B cell (primary cell): ENCODE data around the gene DNAH10. TPM values are rescaled to one million over a fixed set of nuclear protein-coding genes. Genes with fewer than 3 reads are reported as not detected.

Experiments
- ATAC-seq: fragments of 200-7000 bp; cut with Tn5 transposase; one replicate; pipeline ENCODE4 v1.10.0; 2021; ENCODE audit warnings: low read depth, mild to moderate bottlenecking, moderate number of reproducible peaks, moderate library complexity
- CTCF ChIA-PET: fragments of 350-600 bp; sonication (Branson Sonifier 250); formaldehyde crosslinking; loops from one replicate; lab custom pipeline; 2021; ENCODE audit warnings: antibody characterized with exemption, inconsistent platforms; lab: Charles Lee
- POLR2A ChIA-PET: fragments of 350-600 bp; sonication (Branson Sonifier 250); formaldehyde crosslinking; loops from one replicate; lab custom pipeline; 2021; ENCODE audit warnings: antibody characterized with exemption; lab: Charles Lee
- DNase-seq: peaks from one replicate; pipeline ENCODE4 v3.0.0; 2013
- H2AFZ ChIP-seq: 2 replicates; pipeline ENCODE4 v1.6.1; 2012; ENCODE audit warnings: mild to moderate bottlenecking, low read depth, low read length; ENCODE audit not compliant: insufficient read depth, poor library complexity, severe bottlenecking
- H3K27ac ChIP-seq, 2 donors: 1 replicate in 1 of 2; 2 replicates in 1 of 2; pipeline ENCODE4 v1.5.1; 2012 to 2013; ENCODE audit warnings: low read length in 2 of 2, mild to moderate bottlenecking in 2 of 2, moderate library complexity in 1 of 2
- H3K27me3 ChIP-seq, 4 experiments: fragments of 200-600 bp in 1 of 4; sonication (generic) in 1 of 4; replicated peaks in 1 of 4; 1 replicate in 2 of 4; 2 replicates in 2 of 4; pipeline versions ENCODE4 v1.6.1 to v1.7.0; 2013 to 2016; ENCODE audit warnings: low read length in 3 of 4, mild to moderate bottlenecking in 2 of 4, mixed read lengths in 1 of 4, moderate library complexity in 1 of 4; ENCODE audit not compliant: insufficient read depth in 4 of 4, control insufficient read depth in 3 of 4; ENCODE audit errors: control extremely low read depth in 1 of 4
- H3K36me3 ChIP-seq, 2 experiments: replicated peaks in 1 of 2; 1 replicate in 1 of 2; 2 replicates in 1 of 2; pipeline versions ENCODE4 v1.6.1 to v1.7.1; 2013; ENCODE audit warnings: low read length in 1 of 2; ENCODE audit not compliant: insufficient read depth in 2 of 2, control insufficient read depth in 1 of 2; ENCODE audit errors: control extremely low read depth in 1 of 2, extremely low read depth in 1 of 2
- H3K4me1 ChIP-seq, 2 donors: fragments of 200-600 bp in 1 of 2; sonication (generic) in 1 of 2; 1 replicate in 1 of 2; 2 replicates in 1 of 2; pipeline versions ENCODE4 v1.5.1 to v1.6.1; 2013 to 2017; ENCODE audit warnings: low read length in 2 of 2; ENCODE audit not compliant: control insufficient read depth in 2 of 2, insufficient read depth in 2 of 2
- H3K4me2 ChIP-seq: replicated peaks from 2 replicates; pipeline ENCODE3; 2012; ENCODE audit warnings: mild to moderate bottlenecking, low read depth, low read length; ENCODE audit not compliant: poor library complexity, severe bottlenecking
- H3K4me3 ChIP-seq, 5 experiments: fragments of 200-600 bp in 1 of 5; sonication (generic) in 1 of 5; 1 replicate in 3 of 5; 2 replicates in 2 of 5; pipeline versions ENCODE4 v1.5.1 to v1.7.0; 2011 to 2016; ENCODE audit warnings: low read length in 4 of 5, mild to moderate bottlenecking in 4 of 5, low read depth in 2 of 5, control low read depth in 1 of 5, moderate library complexity in 1 of 5; ENCODE audit not compliant: insufficient read depth in 1 of 5; ENCODE audit errors: control extremely low read depth in 1 of 5, extremely low read depth in 1 of 5
- H3K79me2 ChIP-seq: fragments of 200-600 bp; sonication (generic); one replicate; pipeline ENCODE4 v1.6.0; 2016; ENCODE audit warnings: low read length; ENCODE audit not compliant: control insufficient read depth, insufficient read depth
- H3K9ac ChIP-seq: fragments of 200-600 bp; sonication (generic); 2 replicates; pipeline ENCODE4 v1.6.1; 2017; ENCODE audit warnings: mild to moderate bottlenecking, low read length, moderate library complexity
- H3K9me3 ChIP-seq, 3 donors: one replicate each; pipeline versions ENCODE4 v1.6.1 to v1.7.1; 2013; ENCODE audit warnings: low read length in 2 of 3; ENCODE audit not compliant: control insufficient read depth in 2 of 3, insufficient read depth in 1 of 3; ENCODE audit errors: control extremely low read depth in 1 of 3
- H4K20me1 ChIP-seq: 2 replicates; pipeline ENCODE4 v1.6.0; 2012; ENCODE audit warnings: mild to moderate bottlenecking, low read length; ENCODE audit not compliant: insufficient read depth, control insufficient read depth, poor library complexity, severe bottlenecking
- H3K27ac Mint-ChIP-seq: one replicate; pipeline ENCODE4 v1.8.0; 2021; ENCODE audit warnings: mixed read lengths
- H3K27me3 Mint-ChIP-seq: one replicate; pipeline ENCODE4 v1.8.0; 2021; ENCODE audit warnings: mixed read lengths
- H3K4me1 Mint-ChIP-seq: one replicate; pipeline ENCODE4 v1.8.0; 2021; ENCODE audit warnings: mixed read lengths
- H3K4me3 Mint-ChIP-seq: one replicate; pipeline ENCODE4 v1.8.0; 2021; ENCODE audit warnings: mixed read lengths
- H3K9me3 Mint-ChIP-seq: one replicate; pipeline ENCODE4 v1.8.0; 2022; ENCODE audit warnings: mixed read lengths; ENCODE audit not compliant: insufficient read depth
- CTCF ChIP-seq: fragments of 200-600 bp; IDR thresholded peaks from one replicate; pipeline ENCODE4 v1.8.0; 2022; ENCODE audit warnings: antibody characterized with exemption, mild to moderate bottlenecking
- EZH2 ChIP-seq: IDR thresholded peaks from 2 replicates; pipeline ENCODE4 v1.6.1; 2012; ENCODE audit warnings: borderline replicate concordance, low read depth, mild to moderate bottlenecking, moderate library complexity, low read length; ENCODE audit not compliant: insufficient read depth, poor library complexity, severe bottlenecking
- WGBS: methylation state at CpG from one replicate; pipeline ENCODE4 v1.1.5; 2013; ENCODE audit warnings: missing lambda C conversion rate; ENCODE audit not compliant: insufficient coverage; 5-methylcytosine and 5-hydroxymethylcytosine counted together
- intact Hi-C: fragments of 100-400 bp; cut with micrococcal nuclease; formaldehyde crosslinking; loops from one replicate; pipeline ENCODE4 v1.10.0; 2022
- polyA plus RNA-seq: library from polyadenylated mRNA; depleted of rRNA; stranded (reverse); fragments of >200 nt; gene quantifications from 2 replicates; pipeline ENCODE4 v1.2.3, GENCODE V29; 2012
- total RNA-seq, 2 donors: library from RNA; stranded (reverse); fragments of 120-200 nt in 1 of 2; gene quantifications; 1 replicate in 1 of 2; 2 replicates in 1 of 2; pipeline versions ENCODE4 v1.2.3 to v1.2.4, GENCODE V29; 2013 to 2022

Gene DNAH10
- total and polyA plus RNA-seq, 2 donors (not counting 1 experiment from before 2014, with no cell fraction given), result 0.24 to 0.99 TPM

DNA sequence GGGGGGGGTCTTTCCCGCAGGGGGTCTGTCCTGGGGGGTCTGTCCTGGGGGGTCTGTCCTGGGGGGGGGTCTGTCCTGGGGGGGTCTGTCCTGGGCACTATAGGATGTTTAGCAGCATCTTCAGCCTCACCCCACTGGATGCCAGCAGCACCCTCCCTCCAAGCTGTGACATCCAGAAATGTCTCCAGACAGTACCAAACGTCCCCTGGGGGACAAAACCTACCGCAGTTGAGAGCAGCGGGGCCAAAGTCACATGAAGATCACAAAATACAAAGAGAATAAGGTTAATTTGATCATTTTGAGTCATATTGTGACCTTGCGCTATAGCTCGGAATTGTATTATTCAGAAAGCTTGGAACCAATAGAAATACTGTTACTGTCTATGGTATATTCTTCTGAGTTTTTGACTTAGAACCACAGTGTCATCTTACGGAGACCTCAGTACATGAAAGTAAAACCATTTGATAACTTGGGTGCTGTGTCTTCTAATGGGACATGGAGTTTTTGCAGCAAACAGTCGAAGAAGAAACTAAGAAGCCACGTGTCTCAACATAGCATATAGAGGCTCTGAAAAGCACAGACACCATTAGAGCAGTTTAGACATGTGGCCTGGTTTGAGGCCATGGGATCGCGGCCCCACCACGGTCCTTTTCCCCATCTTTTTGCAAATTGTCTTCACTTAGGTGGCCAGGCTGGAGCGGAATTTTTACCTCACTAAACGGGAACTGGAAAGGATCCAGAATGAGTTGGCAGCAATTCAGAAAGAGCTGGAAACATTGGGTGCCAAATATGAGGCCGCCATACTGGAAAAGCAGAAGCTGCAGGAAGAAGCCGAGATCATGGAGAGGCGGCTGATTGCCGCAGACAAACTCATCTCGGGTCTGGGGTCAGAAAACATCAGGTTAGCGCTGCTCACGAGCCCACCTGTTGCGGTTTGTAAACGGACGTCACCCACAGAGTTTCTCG is 150.6 kb downstream of the DNAH10 start:
- Histone ChIP-seq H3K4me1 (no peaks in the 10 kb centered on the region), H4K20me1 (no peaks in the 10 kb centered on the region), H3K9me3 (no peaks in the 10 kb centered on the region), H3K27ac (no peak overlapping the region), H3K4me2 (no peak overlapping the region), H3K27me3 (no peaks in the 10 kb centered on the region), H3K4me3 (no peak overlapping the region), H3K9ac (no peak overlapping the region), H2AFZ (no peak overlapping the region), H3K79me2 (no peaks in the 10 kb centered on the region), H3K36me3 (no peaks in the 10 kb centered on the region)
- DNase-seq, result no peak
- intact Hi-C loops, result no loop called here
- 94% methylated on average over 19 of the region's 25 CpGs for WGBS
- H3K27ac Mint-ChIP-seq, result no peak overlapping the region
- CTCF ChIA-PET, result no interaction called here
- H3K27me3 Mint-ChIP-seq, result peaks cover 9% of the 10 kb centered on the region
- no peak for TF ChIP-seq CTCF
- no peak for TF ChIP-seq EZH2
- H3K4me1 Mint-ChIP-seq, result no peaks in the 10 kb centered on the region
- no peak overlapping the region for H3K4me3 Mint-ChIP-seq
- POLR2A ChIA-PET, result no interaction called here
- ATAC-seq, result no peak
- no peaks in the 10 kb centered on the region for H3K9me3 Mint-ChIP-seq

GRCh38 chr12:123914726-123915333 is 152.7 kb downstream of the DNAH10 start:
- Histone ChIP-seq H3K27ac (no peak overlapping the region), H3K36me3 (no peaks in the 10 kb centered on the region), H3K4me3 (no peak overlapping the region), H3K79me2 (no peaks in the 10 kb centered on the region), H4K20me1 (no peaks in the 10 kb centered on the region), H3K27me3 (no peaks in the 10 kb centered on the region), H3K4me1 (no peaks in the 10 kb centered on the region), H3K4me2 (no peak overlapping the region), H3K9me3 (no peaks in the 10 kb centered on the region), H2AFZ (no peak overlapping the region), H3K9ac (no peak overlapping the region)
- ChIA-PET CTCF (interaction anchor here (1.0 to 1.6 kb wide), 2 partner anchors 9 to 69 kb away, joined by 3 to 4 read pairs; no protein-coding TSS in a partner anchor), POLR2A (no interaction called here)
- H3K27ac Mint-ChIP-seq, result no peak overlapping the region
- DNase-seq (no peak), ATAC-seq (no peak)
- no peaks in the 10 kb centered on the region for H3K4me1 Mint-ChIP-seq
- H3K27me3 Mint-ChIP-seq, result peaks cover 9% of the 10 kb centered on the region
- WGBS, result 95% methylated on average over 13 of the region's 20 CpGs
- TF ChIP-seq CTCF (no peak), EZH2 (no peak)
- H3K4me3 Mint-ChIP-seq, result no peak overlapping the region
- intact Hi-C loops, result no loop called here
- no peaks in the 10 kb centered on the region for H3K9me3 Mint-ChIP-seq
